Activated CD8-positive, alpha-beta memory T cell treated with anti-CD3 and anti-CD28 coated beads, Interleukin-2, amount 50 U/mL, for 1 hour (primary cell): Measurements from ENCODE around the gene FKRP.
"Not testable (repeated sequence)": the region's sequence is repeated elsewhere in the genome, so short reads cannot be mapped to it uniquely, and the experiment has no call there.

Source experiments
- DNase-seq: peaks from one replicate; pipeline ENCODE4 v3.0.0-alpha.2; 2020; ENCODE audit errors: extremely low read depth

Gene FKRP

GRCh38 chr19:46786236-46787039 lies 40.6 kb downstream of the FKRP start:
- DNase-seq = peak; percentile 80

- DNase-seq = no peak
These were observed 41.1 kb downstream of the FKRP start for GRCh38 chr19:46787040-46787330.

GRCh38 chr19:46787331-46788261 lies 41.7 kb downstream of the FKRP start:
- no peak for DNase-seq

GRCh38 chr19:46788262-46788967 lies 42.6 kb downstream of the FKRP start, which contains the start of gene SLC1A5:
TSS of gene SLC1A5 (minus strand) at chr19:46788594. CDS start at chr19:46787965, 629 bp downstream.
- peak; percentile 93 for DNase-seq

- no peak for DNase-seq
These were observed 43.1 kb downstream of the FKRP start for GRCh38 chr19:46788968-46789338.

- DNase-seq = no peak
These were observed 43.5 kb downstream of the FKRP start for GRCh38 chr19:46789371-46789770.

GRCh38 chr19:46791944-46792343 lies 46.1 kb downstream of the FKRP start:
- no peak for DNase-seq

- DNase-seq = no peak
These were observed 52.0 kb downstream of the FKRP start for GRCh38 chr19:46797881-46798280.

GRCh38 chr19:46798713-46799112 lies 52.9 kb downstream of the FKRP start:
- no peak for DNase-seq

GRCh38 chr19:46802152-46802551 lies 56.3 kb downstream of the FKRP start:
- no peak for DNase-seq

GRCh38 chr19:46803555-46803954 lies 57.7 kb downstream of the FKRP start:
- DNase-seq = no peak

- not testable (repeated sequence) for DNase-seq
These were observed 58.6 kb downstream of the FKRP start for GRCh38 chr19:46804432-46804831.

- no peak for DNase-seq
These were observed 60.8 kb downstream of the FKRP start for GRCh38 chr19:46806656-46807055.
